WI38 (cell line): ENCODE results near the gene MCF2.

Source experiments
- H3K4me3 ChIP-seq: 2 replicates; pipeline ENCODE4 v1.5.1; 2011; ENCODE audit warnings: low read depth, mild to moderate bottlenecking, control low read depth, low read length
- CTCF ChIP-seq: IDR thresholded peaks from 2 replicates; pipeline ENCODE4 v1.5.1; 2012; ENCODE audit warnings: low read depth, mild to moderate bottlenecking, control low read depth, low read length

Gene MCF2

GRCh38 chrX:139560221-139560620, 147.7 kb downstream of the MCF2 start:
- TF ChIP-seq CTCF: no peak

DNA sequence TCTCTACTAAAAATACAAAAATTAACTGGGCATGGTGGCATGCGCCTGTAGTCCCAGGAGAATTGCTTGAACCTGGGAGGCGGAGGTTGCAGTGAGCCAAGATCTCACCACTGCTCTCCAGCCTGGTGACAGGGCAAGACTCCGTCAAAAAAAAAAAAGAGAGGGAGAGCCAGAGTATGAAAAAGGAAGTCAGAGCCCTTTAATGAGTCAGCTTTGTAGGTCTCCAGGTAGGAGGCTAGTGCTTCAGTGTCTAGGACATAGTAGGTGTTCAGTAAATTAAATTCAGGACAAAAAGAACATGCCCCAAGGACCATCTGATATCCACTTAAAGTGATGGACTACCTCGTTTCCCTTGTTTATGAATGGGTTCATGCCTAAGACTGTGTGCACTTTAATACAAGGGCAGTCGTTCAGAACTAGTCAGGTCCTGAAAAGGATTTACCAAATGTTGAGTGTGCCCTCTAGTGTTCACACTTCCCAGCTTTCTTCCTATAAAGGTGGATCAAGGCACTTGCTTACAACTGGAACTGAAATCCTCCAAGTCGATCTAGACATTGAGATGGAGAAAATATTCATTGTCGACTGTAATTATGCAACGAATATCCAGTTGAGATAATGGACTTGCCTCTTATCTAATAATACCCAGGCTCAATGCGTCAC, 148.5 kb downstream of the MCF2 start:
- no peak for TF ChIP-seq CTCF

More at GRCh38 chrX:139560221-139560620, 147.7 kb downstream of the MCF2 start:
- no peak overlapping the region for H3K4me3 ChIP-seq

DNA sequence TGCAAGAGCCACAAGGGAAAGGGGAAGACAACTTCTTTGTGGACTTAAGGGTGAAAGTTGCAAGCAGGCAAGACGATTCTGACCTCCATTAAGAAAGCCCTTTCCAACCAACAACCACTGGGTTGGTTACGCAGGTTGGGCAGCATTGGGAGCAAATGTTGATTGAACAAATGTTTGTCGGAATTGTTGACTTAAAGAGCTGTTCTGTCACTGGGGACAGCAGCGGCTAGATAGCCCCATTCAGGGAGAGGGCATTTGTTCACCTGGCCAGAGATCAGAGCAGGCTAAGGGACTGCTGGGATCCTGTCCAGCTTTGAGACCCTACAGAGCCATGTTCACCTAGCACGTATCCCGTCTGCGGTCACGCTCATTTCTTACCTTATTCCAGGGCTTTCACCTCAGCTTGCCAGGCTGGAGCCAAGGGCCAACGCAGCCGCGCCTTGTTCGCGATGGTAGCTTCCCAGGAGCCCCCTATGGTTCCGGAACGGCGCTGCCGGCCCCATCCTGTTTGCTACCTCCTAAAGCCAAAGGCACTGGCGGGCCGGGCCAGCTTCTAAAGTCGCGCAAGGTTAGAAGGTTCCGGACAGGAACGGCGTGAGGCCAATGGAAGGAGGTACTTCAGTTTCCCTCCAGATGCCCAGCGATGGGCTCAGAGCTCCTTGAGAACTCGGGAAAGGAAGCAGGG, 152.8 kb downstream of the MCF2 start:
- no peak for TF ChIP-seq CTCF
- H3K4me3 ChIP-seq: no peak overlapping the region

More for the DNA sequence above, 148.5 kb downstream of the MCF2 start:
- H3K4me3 ChIP-seq: no peak overlapping the region

DNA sequence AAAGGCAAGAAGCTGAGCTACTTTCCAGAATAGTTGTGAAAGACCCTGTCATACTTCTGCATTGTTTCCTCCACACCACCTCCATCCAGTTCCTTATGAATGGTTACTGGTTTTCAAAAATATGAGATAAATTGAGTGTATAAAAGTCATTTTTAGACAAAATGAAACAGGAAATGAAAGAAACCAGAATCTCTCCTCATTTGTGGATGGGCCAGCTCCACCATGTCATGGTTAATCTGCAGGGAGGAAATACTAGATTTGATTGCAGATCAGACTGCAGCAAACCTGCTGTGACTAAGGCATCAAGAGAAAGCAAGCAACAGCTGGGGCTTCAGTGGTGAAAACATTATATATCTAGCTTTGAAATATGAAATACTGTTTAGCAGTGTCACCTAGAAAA, 153.6 kb downstream of the MCF2 start:
- no peak for TF ChIP-seq CTCF

DNA sequence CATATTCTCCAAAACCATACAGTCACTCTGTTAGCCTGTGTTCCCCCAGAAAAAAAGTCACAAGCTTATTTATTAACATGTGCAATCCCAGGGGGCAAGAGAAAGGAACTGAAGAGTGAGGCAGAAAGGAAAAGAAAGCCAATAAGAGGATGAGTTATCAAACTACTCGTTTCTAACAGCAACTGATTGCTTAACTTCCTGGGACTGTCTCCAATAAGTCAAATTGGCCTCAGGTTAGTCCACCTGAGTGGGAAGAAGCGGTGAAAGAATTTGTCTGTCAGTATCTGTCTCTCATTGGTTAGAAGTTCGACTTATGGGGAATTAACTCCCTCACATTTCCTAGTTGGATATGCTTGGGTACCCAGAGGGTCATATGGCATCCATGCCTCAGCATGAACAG, 163.4 kb downstream of the MCF2 start:
- no peak overlapping the region for H3K4me3 ChIP-seq
- TF ChIP-seq CTCF: no peak

More for the DNA sequence above, 153.6 kb downstream of the MCF2 start:
- no peak overlapping the region for H3K4me3 ChIP-seq

GRCh38 chrX:139543920-139544319, 164.0 kb downstream of the MCF2 start:
- TF ChIP-seq CTCF: no peak
- H3K4me3 ChIP-seq: no peak overlapping the region

GRCh38 chrX:139542652-139543051, 165.3 kb downstream of the MCF2 start:
- H3K4me3 ChIP-seq: no peak overlapping the region
- no peak for TF ChIP-seq CTCF
